HG03139 (cell line): ENCODE results near the gene TMEM121.

Source experiments
- ATAC-seq: cut with Tn5 transposase; IDR thresholded peaks from one replicate; pipeline ENCODE4 v1.9.1; 2021; ENCODE audit not compliant: unreplicated experiment

The TMEM121 gene

GRCh38 chr14:105486974-105487448, 39.4 kb upstream of the TMEM121 start:
- ATAC-seq: no peak

GRCh38 chr14:105487449-105487985, 38.9 kb upstream of the TMEM121 start:
- no peak for ATAC-seq

- ATAC-seq: no peak
Measured at GRCh38 chr14:105487986-105488777, 38.2 kb upstream of the TMEM121 start.

GRCh38 chr14:105488781-105489541, 37.4 kb upstream of the TMEM121 start:
- no peak for ATAC-seq

- ATAC-seq: no peak
Measured at GRCh38 chr14:105489542-105490266, 36.7 kb upstream of the TMEM121 start.

- ATAC-seq: peak; percentile 1
Measured at GRCh38 chr14:105490267-105490571, 36.2 kb upstream of the TMEM121 start.

- ATAC-seq: peak; percentile 59
Measured at GRCh38 chr14:105490572-105491365, 35.6 kb upstream of the TMEM121 start, which contains the start of gene TEDC1. TSS of gene TEDC1 (plus strand) at chr14:105491246. CDS start at chr14:105491376, 130 bp downstream.

GRCh38 chr14:105491366-105491973, 34.9 kb upstream of the TMEM121 start:
- ATAC-seq: peak; percentile 5

GRCh38 chr14:105492031-105492970, 34.1 kb upstream of the TMEM121 start:
- no peak for ATAC-seq

GRCh38 chr14:105492971-105493871, 33.2 kb upstream of the TMEM121 start:
- no peak for ATAC-seq

GRCh38 chr14:105493921-105494605, 32.3 kb upstream of the TMEM121 start:
- no peak for ATAC-seq

GRCh38 chr14:105494606-105494929, 31.8 kb upstream of the TMEM121 start:
- ATAC-seq: no peak

GRCh38 chr14:105495101-105495989, 31.0 kb upstream of the TMEM121 start:
- ATAC-seq: no peak

- no peak for ATAC-seq
Measured at GRCh38 chr14:105495990-105496830, 30.2 kb upstream of the TMEM121 start.

- ATAC-seq: no peak
Measured at GRCh38 chr14:105496831-105497591, 29.4 kb upstream of the TMEM121 start.
